ENCODE measurements around the gene CA10. TPM values are rescaled to one million over a fixed set of nuclear protein-coding genes. Genes with fewer than 3 reads are reported as not detected.

The CA10 gene
- total and polyA plus RNA-seq, 2 donors (not counting 3 experiments of a cell fraction or from before 2014, with no cell fraction given), result not detected

DNA sequence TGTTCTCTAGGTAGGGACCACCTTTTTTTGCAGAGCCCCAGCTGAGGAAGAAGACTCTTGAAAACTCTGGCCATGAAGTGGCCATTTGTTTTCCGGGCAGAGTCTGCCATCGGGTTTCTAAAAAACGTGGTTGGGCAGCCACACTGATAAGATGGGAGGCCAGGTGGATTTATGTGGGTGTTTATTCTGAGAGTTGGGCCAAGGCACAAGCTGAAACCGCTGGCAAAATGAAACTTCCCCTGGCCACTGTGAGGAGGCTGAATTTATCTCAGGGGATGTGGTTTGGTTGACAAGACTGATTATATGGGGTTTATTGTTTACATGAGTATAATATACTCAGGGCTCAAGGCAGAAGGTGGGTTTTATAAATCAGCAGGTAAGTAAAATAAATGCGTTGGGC lies 476.4 kb downstream of the CA10 start:
- TF ChIP-seq FOS (IDR thresholded peaks at IDR 0.05; ENCODE audit: borderline replicate concordance, insufficient read depth, low read length) (no peak), GATA2 (IDR thresholded peaks at IDR 0.05; ENCODE audit: insufficient read depth, insufficient read length, low read depth, low read length) (no peak), JUN (IDR thresholded peaks at IDR 0.05; ENCODE audit: borderline replicate concordance, insufficient read depth, insufficient read length, low read depth) (no peak)
- TF ChIP-seq, protein P1, sequence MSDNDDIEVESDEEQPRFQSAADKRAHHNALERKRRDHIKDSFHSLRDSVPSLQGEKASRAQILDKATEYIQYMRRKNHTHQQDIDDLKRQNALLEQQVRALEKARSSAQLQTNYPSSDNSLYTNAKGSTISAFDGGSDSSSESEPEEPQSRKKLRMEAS (IDR thresholded peaks at IDR 0.05; ENCODE audit: insufficient read depth, insufficient read length), result no peak
- H3K9ac ChIP-seq (replicated peaks; ENCODE audit: extremely low read depth, insufficient read depth, low read length), result no peak overlapping the region
- H3K36me3 ChIP-seq (ENCODE audit: control insufficient read depth in 2 of 2, extremely low read depth in 1 of 2, insufficient read depth in 2 of 2, low read length in 2 of 2), result no peaks in the 10 kb centered on the region
- H3K4me1 ChIP-seq (ENCODE audit: control insufficient read depth, extremely low read depth, insufficient read depth, low read length), result no peaks in the 10 kb centered on the region
- POLR2A ChIA-PET, result no interaction called here
- no peaks in the 10 kb centered on the region for H4K20me1 ChIP-seq (replicated peaks; ENCODE audit: control insufficient read depth, extremely low read depth, insufficient read depth, low read length)
- BruUV-seq (replicated peaks), result no TSS peak
- no peak overlapping the region for H2AFZ ChIP-seq (ENCODE audit: low read depth, low read length)
- FAIRE-seq, result no peak
- H3K27ac ChIP-seq (ENCODE audit: insufficient read depth, low read depth, low read length), result no peak overlapping the region
- no peak overlapping the region for H3K4me3 ChIP-seq (replicated peaks in 1 of 3; ENCODE audit: insufficient read depth in 1 of 3, low read depth in 1 of 3, low read length in 3 of 3)
- H3K9me3 ChIP-seq (replicated peaks; ENCODE audit: control insufficient read depth, insufficient read depth, low read length), result peaks cover 1% of the 10 kb centered on the region
- no peaks in the 10 kb centered on the region for H3K79me2 ChIP-seq (ENCODE audit: control insufficient read depth, insufficient read depth, low read length)
- no peak for DNase-seq (ENCODE audit: low read depth, low spot score)
- H3K27me3 ChIP-seq (ENCODE audit: control insufficient read depth in 2 of 2, insufficient read depth in 2 of 2, low read length in 2 of 2), result no peaks in the 10 kb centered on the region
- H3K4me2 ChIP-seq (ENCODE audit: insufficient read depth, low read length), result no peak overlapping the region
- intact Hi-C loops (cut with micrococcal nuclease) (no loop called here), dilution Hi-C loops (cut with MboI; ENCODE audit: extremely low pct_ligation_motif_present, low sequenced_read_pairs) (no loop called here)
- CTCF ChIA-PET, result no interaction called here
- H3K9me1 ChIP-seq (replicated peaks; ENCODE audit: control insufficient read depth, extremely low read depth, insufficient read depth, low read length), result no peaks in the 10 kb centered on the region

DNA sequence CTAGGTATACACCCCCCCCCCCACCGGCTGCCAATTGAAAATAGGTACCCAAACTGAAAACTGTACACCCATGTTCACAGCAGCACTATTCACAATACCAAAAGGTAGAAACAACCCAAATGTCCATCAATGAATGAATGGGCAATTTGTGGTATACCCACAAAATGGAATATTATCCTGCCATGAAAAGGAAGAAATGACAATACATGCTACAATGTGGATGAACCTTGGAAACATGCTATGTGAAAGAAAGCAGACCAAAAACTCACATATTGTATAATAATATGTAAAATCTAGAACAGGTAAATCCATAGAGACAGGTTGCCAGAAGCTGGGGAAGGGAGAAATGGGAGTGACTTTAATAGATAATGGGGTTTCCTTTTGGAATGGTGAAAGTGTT lies 480.6 kb downstream of the CA10 start:
- no peak for TF ChIP-seq JUN (IDR thresholded peaks at IDR 0.05; ENCODE audit: borderline replicate concordance, insufficient read depth, insufficient read length, low read depth)
- TF ChIP-seq GATA2 (IDR thresholded peaks at IDR 0.05; ENCODE audit: insufficient read depth, insufficient read length, low read depth, low read length), result no peak
- TF ChIP-seq POLR2AphosphoS5 (IDR thresholded peaks at IDR 0.05; ENCODE audit: insufficient read depth, low read depth, low read length), result no peak
- TF ChIP-seq MYC (IDR thresholded peaks at IDR 0.05; ENCODE audit: low read depth, low read length), result no peak
- TF ChIP-seq EZH2 (IDR thresholded peaks at IDR 0.05; ENCODE audit: borderline replicate concordance, low read depth, low read length, severe bottlenecking), result no peak
- TF ChIP-seq FOS (IDR thresholded peaks at IDR 0.05; ENCODE audit: borderline replicate concordance, insufficient read depth, low read length), result no peak
- no peak for TF ChIP-seq POLR2A (IDR thresholded peaks at IDR 0.05; ENCODE audit: low read depth, low read length)
- TF ChIP-seq, protein P2, sequence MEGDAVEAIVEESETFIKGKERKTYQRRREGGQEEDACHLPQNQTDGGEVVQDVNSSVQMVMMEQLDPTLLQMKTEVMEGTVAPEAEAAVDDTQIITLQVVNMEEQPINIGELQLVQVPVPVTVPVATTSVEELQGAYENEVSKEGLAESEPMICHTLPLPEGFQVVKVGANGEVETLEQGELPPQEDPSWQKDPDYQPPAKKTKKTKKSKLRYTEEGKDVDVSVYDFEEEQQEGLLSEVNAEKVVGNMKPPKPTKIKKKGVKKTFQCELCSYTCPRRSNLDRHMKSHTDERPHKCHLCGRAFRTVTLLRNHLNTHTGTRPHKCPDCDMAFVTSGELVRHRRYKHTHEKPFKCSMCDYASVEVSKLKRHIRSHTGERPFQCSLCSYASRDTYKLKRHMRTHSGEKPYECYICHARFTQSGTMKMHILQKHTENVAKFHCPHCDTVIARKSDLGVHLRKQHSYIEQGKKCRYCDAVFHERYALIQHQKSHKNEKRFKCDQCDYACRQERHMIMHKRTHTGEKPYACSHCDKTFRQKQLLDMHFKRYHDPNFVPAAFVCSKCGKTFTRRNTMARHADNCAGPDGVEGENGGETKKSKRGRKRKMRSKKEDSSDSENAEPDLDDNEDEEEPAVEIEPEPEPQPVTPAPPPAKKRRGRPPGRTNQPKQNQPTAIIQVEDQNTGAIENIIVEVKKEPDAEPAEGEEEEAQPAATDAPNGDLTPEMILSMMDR (IDR thresholded peaks at IDR 0.05; ENCODE audit: extremely low read depth in 1 of 2, insufficient read depth in 1 of 2, low read depth in 1 of 2, low read length in 2 of 2), result no peak
- TF ChIP-seq, protein P1 (IDR thresholded peaks at IDR 0.05; ENCODE audit: insufficient read depth, insufficient read length), result no peak
- no peaks in the 10 kb centered on the region for H4K20me1 ChIP-seq (replicated peaks; ENCODE audit: control insufficient read depth, extremely low read depth, insufficient read depth, low read length)
- H3K27ac ChIP-seq (ENCODE audit: insufficient read depth, low read depth, low read length), result no peak overlapping the region
- H2AFZ ChIP-seq (ENCODE audit: low read depth, low read length), result no peak overlapping the region
- ChIA-PET POLR2A (no interaction called here), CTCF (no interaction called here)
- DNase-seq (ENCODE audit: low read depth, low spot score) (no peak), FAIRE-seq (no peak)
- H3K27me3 ChIP-seq (ENCODE audit: control insufficient read depth in 2 of 2, insufficient read depth in 2 of 2, low read length in 2 of 2), result no peaks in the 10 kb centered on the region
- H3K36me3 ChIP-seq (ENCODE audit: control insufficient read depth in 2 of 2, extremely low read depth in 1 of 2, insufficient read depth in 2 of 2, low read length in 2 of 2), result no peaks in the 10 kb centered on the region
- dilution Hi-C loops (cut with MboI; ENCODE audit: extremely low pct_ligation_motif_present, low sequenced_read_pairs), result no loop called here
- H3K4me2 ChIP-seq (ENCODE audit: insufficient read depth, low read length), result no peak overlapping the region
- no TSS peak for BruUV-seq (replicated peaks)
- no peaks in the 10 kb centered on the region for H3K79me2 ChIP-seq (ENCODE audit: control insufficient read depth, insufficient read depth, low read length)
- H3K9me1 ChIP-seq (replicated peaks; ENCODE audit: control insufficient read depth, extremely low read depth, insufficient read depth, low read length), result no peaks in the 10 kb centered on the region
- intact Hi-C loops (cut with micrococcal nuclease), result no loop called here
- H3K9ac ChIP-seq (replicated peaks; ENCODE audit: extremely low read depth, insufficient read depth, low read length), result no peak overlapping the region
- H3K9me3 ChIP-seq (replicated peaks; ENCODE audit: control insufficient read depth, insufficient read depth, low read length), result no peaks in the 10 kb centered on the region
- H3K4me3 ChIP-seq (replicated peaks in 1 of 3; ENCODE audit: insufficient read depth in 1 of 3, low read depth in 1 of 3, low read length in 3 of 3), result no peak overlapping the region
- H3K4me1 ChIP-seq (ENCODE audit: control insufficient read depth, extremely low read depth, insufficient read depth, low read length), result no peaks in the 10 kb centered on the region
